A549 (cell line): ENCODE results near the gene NKX3-2. TPM values are rescaled to one million over a fixed set of nuclear protein-coding genes. Genes with fewer than 3 reads are reported as not detected.

ENCODE experiments used
- ATAC-seq, 2 experiments: fragments of 200-7000 bp in 1 of 2; fragments of >200 bp in 1 of 2; cut with Nextera tagmentation in 1 of 2; cut with Tn5 transposase in 1 of 2; 3 replicates each; pipeline versions ENCODE4 v1.8.0 to v1.9.1; 2018 to 2020; ENCODE audit warnings: mild to moderate bottlenecking in 1 of 2, moderate library complexity in 1 of 2
- CTCF ChIA-PET: fragments of 300-600 bp; sonication (Branson Sonifier 250); formaldehyde crosslinking; extraction: SDS; loops from one replicate; lab custom pipeline; 2021; ENCODE audit warnings: antibody characterized with exemption, inconsistent platforms; lab: Yijun Ruan, JAX
- POLR2A ChIA-PET: fragments of 350-600 bp; formaldehyde crosslinking; extraction: SDS; loops from one replicate; lab custom pipeline; 2021; ENCODE audit warnings: antibody characterized with exemption, inconsistent platforms; lab: Yijun Ruan, JAX
- DNase-seq, 2 experiments: peaks; one replicate each; pipeline versions ENCODE4 v3.0.0 to v3.0.0-alpha.2; 2011 to 2016; ENCODE audit warnings: low read depth in 1 of 2, low spot score in 1 of 2
- FAIRE-seq: peaks from 2 replicates; lab custom pipeline; 2011; peaks lifted over from hg19 to GRCh38; lab: Jason Lieb, UNC
- H3K27ac ChIP-seq, 2 experiments: fragments of >200 bp; sonication (Bioruptor Twin); formaldehyde crosslinking; 3 replicates each; pipeline ENCODE4 v1.5.1; 2016 to 2017
- H3K4me1 ChIP-seq: fragments of >200 bp; sonication (Bioruptor Twin); formaldehyde crosslinking; 3 replicates; pipeline ENCODE4 v1.6.1; 2016
- H3K4me2 ChIP-seq: fragments of >200 bp; sonication (Bioruptor Twin); formaldehyde crosslinking; 3 replicates; pipeline ENCODE4 v1.6.1; 2016
- H3K4me3 ChIP-seq: fragments of >200 bp; sonication (Bioruptor Twin); formaldehyde crosslinking; 3 replicates; pipeline ENCODE4 v1.5.1; 2016
- H3K9me3 ChIP-seq: fragments of >200 bp; sonication (Bioruptor Twin); formaldehyde crosslinking; 3 replicates; pipeline ENCODE4 v1.6.1; 2016
- CBX2 ChIP-seq: fragments of 200-600 bp; sonication (generic); IDR thresholded peaks from 2 replicates; pipeline ENCODE4 v1.6.1; 2016; ENCODE audit warnings: low read depth, mild to moderate bottlenecking, borderline replicate concordance
- CHD4 ChIP-seq: fragments of 200-600 bp; sonication (generic); IDR thresholded peaks from 2 replicates; pipeline ENCODE4 v1.6.1; 2016; ENCODE audit warnings: antibody characterized with exemption, mild to moderate bottlenecking, borderline replicate concordance
- EHF ChIP-seq: fragments of 250-450 bp; sonication (Bioruptor Pico); IDR thresholded peaks from 2 replicates; pipeline ENCODE4 v1.5.0; 2020; ENCODE audit warnings: mild to moderate bottlenecking
- EHMT2 ChIP-seq: fragments of 200-600 bp; sonication (generic); IDR thresholded peaks from 2 replicates; pipeline ENCODE4 v1.6.1; 2016; ENCODE audit warnings: antibody characterized with exemption, low read depth, mild to moderate bottlenecking, moderate library complexity
- ESRRA ChIP-seq: fragments of 150-350 bp; IDR thresholded peaks from 2 replicates; pipeline ENCODE4 v1.6.1; 2014; ENCODE audit warnings: mild to moderate bottlenecking, low read length, borderline replicate concordance
- FOXS1 ChIP-seq: fragments of 250-450 bp; sonication (Bioruptor Pico); IDR thresholded peaks from 2 replicates; pipeline ENCODE4 v1.5.0; 2020; ENCODE audit warnings: mild to moderate bottlenecking, moderate library complexity
- HMGXB4 ChIP-seq: fragments of 250-450 bp; sonication (Bioruptor Pico); IDR thresholded peaks from 2 replicates; pipeline ENCODE4 v1.5.0; 2021; ENCODE audit warnings: mild to moderate bottlenecking, moderate library complexity, borderline replicate concordance
- HOXA7 ChIP-seq: fragments of 250-450 bp; sonication (Bioruptor Pico); IDR thresholded peaks from 2 replicates; pipeline ENCODE4 v1.5.0; 2020; ENCODE audit warnings: mild to moderate bottlenecking, moderate library complexity
- HOXB5 ChIP-seq: fragments of 250-450 bp; sonication (Bioruptor Pico); IDR thresholded peaks from 2 replicates; pipeline ENCODE4 v1.5.0; 2020; ENCODE audit warnings: mild to moderate bottlenecking, moderate library complexity
- KDM1A ChIP-seq: fragments of 200-600 bp; sonication (generic); IDR thresholded peaks from 2 replicates; pipeline ENCODE4 v1.6.1; 2016; ENCODE audit warnings: low read depth, mild to moderate bottlenecking
- MAFK ChIP-seq: fragments of 450-650 bp; IDR thresholded peaks from 2 replicates; pipeline ENCODE4 v1.6.1; 2014; ENCODE audit not compliant: partially characterized antibody
- MAZ ChIP-seq: fragments of 150-350 bp; IDR thresholded peaks from 2 replicates; pipeline ENCODE4 v1.6.1; 2014; ENCODE audit warnings: antibody characterized with exemption, low read depth, low read length, borderline replicate concordance
- MYC ChIP-seq: IDR thresholded peaks from 2 replicates; pipeline ENCODE4 v1.6.1; 2012; ENCODE audit warnings: mild to moderate bottlenecking, inconsistent platforms, low read length, improper control_type of control experiment, borderline replicate concordance
- NFE2L2 ChIP-seq: fragments of 150-350 bp; conservative IDR thresholded peaks from 2 replicates; pipeline ENCODE4 v1.6.1; 2014; ENCODE audit warnings: low read length
- PHF8 ChIP-seq: fragments of 200-600 bp; sonication (generic); IDR thresholded peaks from 2 replicates; pipeline ENCODE4 v1.6.1; 2016; ENCODE audit warnings: low read depth, mild to moderate bottlenecking, antibody characterized with exemption, moderate library complexity, borderline replicate concordance
- POLR2A ChIP-seq: IDR thresholded peaks from 2 replicates; pipeline ENCODE4 v1.6.1; 2012; ENCODE audit warnings: mild to moderate bottlenecking, low read length
- POLR2AphosphoS2 ChIP-seq: conservative IDR thresholded peaks from 2 replicates; pipeline ENCODE4 v1.6.1; 2012; ENCODE audit warnings: low read length, improper control_type of control experiment, inconsistent platforms
- REST ChIP-seq: fragments of 200-600 bp; sonication (generic); IDR thresholded peaks from 2 replicates; pipeline ENCODE4 v1.6.1; 2016; ENCODE audit warnings: antibody characterized with exemption, mild to moderate bottlenecking, moderate library complexity
- SMC3 ChIP-seq: fragments of >200 bp; sonication (Bioruptor Twin); formaldehyde crosslinking; IDR thresholded peaks from 3 replicates; pipeline ENCODE4 v1.6.1; 2018; ENCODE audit warnings: inconsistent platforms
- WGBS: methylation state at CpG from one replicate; pipeline ENCODE4 v1.1.6; 2017; ENCODE audit errors: missing lambda C conversion rate; 5-methylcytosine and 5-hydroxymethylcytosine counted together
- polyA plus RNA-seq, 4 experiments: library from polyadenylated mRNA; depleted of rRNA in 3 of 4; stranded (reverse); fragments of >200 nt; fragmentation: RNase III in 1 of 4; extraction: RNeasy Plus Mini Kit Qiagen cat#74134 plus additional on column Dnase treatment in 1 of 4; gene quantifications; 2 replicates in 3 of 4; 3 replicates in 1 of 4; pipeline ENCODE4 v1.2.3, GENCODE V29; 2011 to 2017
- TF ChIP-seq, protein P1 (sequence below): IDR thresholded peaks from 2 replicates; pipeline ENCODE4 v1.6.1; 2012
- TF ChIP-seq, protein P2 (sequence below): IDR thresholded peaks from 2 replicates; pipeline ENCODE4 v1.6.1; 2012
- TF ChIP-seq, protein P3 (sequence below): fragments of >200 bp; sonication (Bioruptor Twin); formaldehyde crosslinking; IDR thresholded peaks from 3 replicates; pipeline ENCODE4 v1.5.1; 2016

Gene NKX3-2
- polyA plus RNA-seq, 2 of the 4 experiments (the other 2 are of a cell fraction) = 0.06 to 0.44 TPM

GRCh38 chr4:13590766-13591165, 46.5 kb upstream of the NKX3-2 start:
- DNase-seq = no peak
- TF ChIP-seq CHD4 = no peak
- TF ChIP-seq CBX2 = no peak
- no peak for TF ChIP-seq POLR2A
- TF ChIP-seq MYC = no peak
- TF ChIP-seq, protein P1, sequence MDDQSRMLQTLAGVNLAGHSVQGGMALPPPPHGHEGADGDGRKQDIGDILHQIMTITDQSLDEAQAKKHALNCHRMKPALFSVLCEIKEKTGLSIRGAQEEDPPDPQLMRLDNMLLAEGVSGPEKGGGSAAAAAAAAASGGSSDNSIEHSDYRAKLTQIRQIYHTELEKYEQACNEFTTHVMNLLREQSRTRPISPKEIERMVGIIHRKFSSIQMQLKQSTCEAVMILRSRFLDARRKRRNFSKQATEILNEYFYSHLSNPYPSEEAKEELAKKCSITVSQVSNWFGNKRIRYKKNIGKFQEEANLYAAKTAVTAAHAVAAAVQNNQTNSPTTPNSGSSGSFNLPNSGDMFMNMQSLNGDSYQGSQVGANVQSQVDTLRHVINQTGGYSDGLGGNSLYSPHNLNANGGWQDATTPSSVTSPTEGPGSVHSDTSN = no peak
- TF ChIP-seq, protein P2, sequence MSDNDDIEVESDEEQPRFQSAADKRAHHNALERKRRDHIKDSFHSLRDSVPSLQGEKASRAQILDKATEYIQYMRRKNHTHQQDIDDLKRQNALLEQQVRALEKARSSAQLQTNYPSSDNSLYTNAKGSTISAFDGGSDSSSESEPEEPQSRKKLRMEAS = no peak
- TF ChIP-seq, all 56 proteins: peak for 0
- 97% methylated on average over 2 of the region's 2 CpGs for WGBS
- Histone ChIP-seq H3K9me3 (no peaks in the 10 kb centered on the region), H3K27ac (no peak overlapping the region), H3K4me3 (no peak overlapping the region), H3K4me2 (no peak overlapping the region), H3K4me1 (peaks cover under 1% of the 10 kb centered on the region; the same call in 1 of the 3 replicates)
- ATAC-seq (no peak), FAIRE-seq (no peak)
- POLR2A ChIA-PET = no interaction called here
- CTCF ChIA-PET = interaction anchor here (1.1 kb wide), 1 partner anchor 10 kb away, joined by 3 read pairs; no protein-coding TSS in a partner anchor

DNA sequence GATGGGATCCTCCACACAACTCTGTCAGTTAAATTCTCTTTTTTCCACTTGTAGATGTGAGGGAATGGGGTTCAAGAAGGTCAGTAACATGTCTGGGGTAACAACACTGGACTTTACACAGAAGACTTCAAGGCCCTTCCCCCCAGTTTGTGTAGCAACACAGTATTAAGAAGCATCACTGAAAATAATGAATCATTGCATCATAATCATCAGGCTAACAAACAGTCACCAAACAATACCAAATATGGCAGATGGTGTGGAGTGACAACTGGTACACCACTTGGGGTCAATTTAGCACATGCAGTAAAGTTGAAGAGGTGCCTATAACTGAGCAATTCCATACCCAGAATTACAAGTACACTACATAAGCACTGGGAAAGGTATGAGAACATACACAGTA, 44.6 kb upstream of the NKX3-2 start:
- no peak for DNase-seq
- ChIA-PET POLR2A (no interaction called here), CTCF (no interaction called here)
- Histone ChIP-seq H3K4me1 (no peaks in the 10 kb centered on the region), H3K9me3 (no peaks in the 10 kb centered on the region), H3K4me3 (no peak overlapping the region), H3K4me2 (no peak overlapping the region), H3K27ac (no peak overlapping the region)
- no peak for ATAC-seq
- TF ChIP-seq PHF8 = no peak
- no peak for TF ChIP-seq MAZ
- TF ChIP-seq FOXS1 (CRISPR knock-in tag) = no peak
- TF ChIP-seq REST = no peak
- no peak for TF ChIP-seq SMC3
- TF ChIP-seq MAFK = no peak
- no peak for TF ChIP-seq HOXB5 (CRISPR knock-in tag)
- no peak for TF ChIP-seq ESRRA
- TF ChIP-seq POLR2A = no peak
- no peak for TF ChIP-seq EHMT2
- no peak for TF ChIP-seq POLR2AphosphoS2
- TF ChIP-seq, protein P3, sequence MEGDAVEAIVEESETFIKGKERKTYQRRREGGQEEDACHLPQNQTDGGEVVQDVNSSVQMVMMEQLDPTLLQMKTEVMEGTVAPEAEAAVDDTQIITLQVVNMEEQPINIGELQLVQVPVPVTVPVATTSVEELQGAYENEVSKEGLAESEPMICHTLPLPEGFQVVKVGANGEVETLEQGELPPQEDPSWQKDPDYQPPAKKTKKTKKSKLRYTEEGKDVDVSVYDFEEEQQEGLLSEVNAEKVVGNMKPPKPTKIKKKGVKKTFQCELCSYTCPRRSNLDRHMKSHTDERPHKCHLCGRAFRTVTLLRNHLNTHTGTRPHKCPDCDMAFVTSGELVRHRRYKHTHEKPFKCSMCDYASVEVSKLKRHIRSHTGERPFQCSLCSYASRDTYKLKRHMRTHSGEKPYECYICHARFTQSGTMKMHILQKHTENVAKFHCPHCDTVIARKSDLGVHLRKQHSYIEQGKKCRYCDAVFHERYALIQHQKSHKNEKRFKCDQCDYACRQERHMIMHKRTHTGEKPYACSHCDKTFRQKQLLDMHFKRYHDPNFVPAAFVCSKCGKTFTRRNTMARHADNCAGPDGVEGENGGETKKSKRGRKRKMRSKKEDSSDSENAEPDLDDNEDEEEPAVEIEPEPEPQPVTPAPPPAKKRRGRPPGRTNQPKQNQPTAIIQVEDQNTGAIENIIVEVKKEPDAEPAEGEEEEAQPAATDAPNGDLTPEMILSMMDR = no peak
- TF ChIP-seq KDM1A = no peak
- TF ChIP-seq, protein P1 = no peak
- TF ChIP-seq CBX2 = no peak
- no peak for TF ChIP-seq HMGXB4 (CRISPR knock-in tag)
- TF ChIP-seq EHF = no peak
- TF ChIP-seq NFE2L2 = no peak
- TF ChIP-seq HOXA7 (CRISPR knock-in tag) = no peak
- no peak for FAIRE-seq
